WTC11 (cell line): ENCODE data around the gene ZNF223.

Experiments used
- ESRRA ChIP-seq: sonication (generic); formaldehyde crosslinking; IDR thresholded peaks from 2 replicates; pipeline ENCODE4 v1.8.1; 2022; ENCODE audit warnings: mild to moderate bottlenecking, missing genetic modification reagents, borderline replicate concordance
- SMAD3 ChIP-seq: sonication (generic); formaldehyde crosslinking; IDR thresholded peaks from 2 replicates; pipeline ENCODE4 v1.8.0; 2022; ENCODE audit warnings: missing genetic modification reagents, mild to moderate bottlenecking, borderline replicate concordance
- TF ChIP-seq, protein P1 (sequence below): fragments of 200-600 bp; IDR thresholded peaks from 2 replicates; pipeline ENCODE4 v1.8.0; 2022; ENCODE audit warnings: antibody characterized with exemption
- TF ChIP-seq, protein P2 (sequence below): sonication (generic); formaldehyde crosslinking; IDR thresholded peaks from 2 replicates; pipeline ENCODE4 v1.8.0; 2022; ENCODE audit warnings: mild to moderate bottlenecking, missing genetic modification reagents
- TF ChIP-seq, protein P3 (sequence below): sonication (generic); formaldehyde crosslinking; IDR thresholded peaks from 2 replicates; pipeline ENCODE4 v1.8.0; 2023; ENCODE audit warnings: missing genetic modification reagents
- TF ChIP-seq, protein P4 (sequence below): sonication (generic); formaldehyde crosslinking; IDR thresholded peaks from 2 replicates; pipeline ENCODE4 v1.8.1; 2023; ENCODE audit warnings: mild to moderate bottlenecking, moderate library complexity, missing genetic modification reagents
- TF ChIP-seq, protein P5 (sequence below): sonication (generic); formaldehyde crosslinking; IDR thresholded peaks from 2 replicates; pipeline ENCODE4 v1.8.1; 2022; ENCODE audit warnings: mild to moderate bottlenecking, missing genetic modification reagents, moderate library complexity, borderline replicate concordance

DNA sequence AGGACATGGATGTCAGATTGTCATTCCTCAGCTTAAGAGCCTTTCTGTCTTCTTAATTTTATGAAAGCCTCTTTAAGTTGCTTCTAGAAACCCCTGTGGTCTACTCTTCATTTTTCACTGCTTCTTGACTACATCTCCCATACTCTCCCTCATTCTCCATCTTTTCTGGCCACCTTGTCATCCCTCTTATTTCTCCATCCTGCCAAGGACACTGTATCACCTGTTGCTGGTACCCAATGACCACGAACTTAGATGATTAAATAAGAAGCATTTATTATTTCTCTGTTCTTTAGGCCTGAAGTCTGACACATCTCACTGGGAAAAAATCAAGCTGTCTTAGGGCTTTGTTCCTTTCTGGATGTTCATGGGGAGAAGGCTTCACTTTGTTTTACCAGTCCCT, 9.2 kb downstream of the ZNF223 start:
- TF ChIP-seq, protein P1, sequence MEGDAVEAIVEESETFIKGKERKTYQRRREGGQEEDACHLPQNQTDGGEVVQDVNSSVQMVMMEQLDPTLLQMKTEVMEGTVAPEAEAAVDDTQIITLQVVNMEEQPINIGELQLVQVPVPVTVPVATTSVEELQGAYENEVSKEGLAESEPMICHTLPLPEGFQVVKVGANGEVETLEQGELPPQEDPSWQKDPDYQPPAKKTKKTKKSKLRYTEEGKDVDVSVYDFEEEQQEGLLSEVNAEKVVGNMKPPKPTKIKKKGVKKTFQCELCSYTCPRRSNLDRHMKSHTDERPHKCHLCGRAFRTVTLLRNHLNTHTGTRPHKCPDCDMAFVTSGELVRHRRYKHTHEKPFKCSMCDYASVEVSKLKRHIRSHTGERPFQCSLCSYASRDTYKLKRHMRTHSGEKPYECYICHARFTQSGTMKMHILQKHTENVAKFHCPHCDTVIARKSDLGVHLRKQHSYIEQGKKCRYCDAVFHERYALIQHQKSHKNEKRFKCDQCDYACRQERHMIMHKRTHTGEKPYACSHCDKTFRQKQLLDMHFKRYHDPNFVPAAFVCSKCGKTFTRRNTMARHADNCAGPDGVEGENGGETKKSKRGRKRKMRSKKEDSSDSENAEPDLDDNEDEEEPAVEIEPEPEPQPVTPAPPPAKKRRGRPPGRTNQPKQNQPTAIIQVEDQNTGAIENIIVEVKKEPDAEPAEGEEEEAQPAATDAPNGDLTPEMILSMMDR, result no peak
- TF ChIP-seq, protein P2, sequence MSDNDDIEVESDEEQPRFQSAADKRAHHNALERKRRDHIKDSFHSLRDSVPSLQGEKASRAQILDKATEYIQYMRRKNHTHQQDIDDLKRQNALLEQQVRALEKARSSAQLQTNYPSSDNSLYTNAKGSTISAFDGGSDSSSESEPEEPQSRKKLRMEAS (CRISPR knock-in tag), result no peak
- TF ChIP-seq, protein P3, sequence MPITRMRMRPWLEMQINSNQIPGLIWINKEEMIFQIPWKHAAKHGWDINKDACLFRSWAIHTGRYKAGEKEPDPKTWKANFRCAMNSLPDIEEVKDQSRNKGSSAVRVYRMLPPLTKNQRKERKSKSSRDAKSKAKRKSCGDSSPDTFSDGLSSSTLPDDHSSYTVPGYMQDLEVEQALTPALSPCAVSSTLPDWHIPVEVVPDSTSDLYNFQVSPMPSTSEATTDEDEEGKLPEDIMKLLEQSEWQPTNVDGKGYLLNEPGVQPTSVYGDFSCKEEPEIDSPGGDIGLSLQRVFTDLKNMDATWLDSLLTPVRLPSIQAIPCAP (CRISPR knock-in tag), result no peak
- TF ChIP-seq, protein P4, sequence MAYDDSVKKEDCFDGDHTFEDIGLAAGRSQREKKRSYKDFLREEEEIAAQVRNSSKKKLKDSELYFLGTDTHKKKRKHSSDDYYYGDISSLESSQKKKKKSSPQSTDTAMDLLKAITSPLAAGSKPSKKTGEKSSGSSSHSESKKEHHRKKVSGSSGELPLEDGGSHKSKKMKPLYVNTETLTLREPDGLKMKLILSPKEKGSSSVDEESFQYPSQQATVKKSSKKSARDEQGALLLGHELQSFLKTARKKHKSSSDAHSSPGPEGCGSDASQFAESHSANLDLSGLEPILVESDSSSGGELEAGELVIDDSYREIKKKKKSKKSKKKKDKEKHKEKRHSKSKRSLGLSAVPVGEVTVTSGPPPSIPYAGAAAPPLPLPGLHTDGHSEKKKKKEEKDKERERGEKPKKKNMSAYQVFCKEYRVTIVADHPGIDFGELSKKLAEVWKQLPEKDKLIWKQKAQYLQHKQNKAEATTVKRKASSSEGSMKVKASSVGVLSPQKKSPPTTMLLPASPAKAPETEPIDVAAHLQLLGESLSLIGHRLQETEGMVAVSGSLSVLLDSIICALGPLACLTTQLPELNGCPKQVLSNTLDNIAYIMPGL (CRISPR knock-in tag), result no peak
- TF ChIP-seq ESRRA (no peak), SMAD3 (CRISPR knock-in tag) (no peak)
- TF ChIP-seq, protein P5, sequence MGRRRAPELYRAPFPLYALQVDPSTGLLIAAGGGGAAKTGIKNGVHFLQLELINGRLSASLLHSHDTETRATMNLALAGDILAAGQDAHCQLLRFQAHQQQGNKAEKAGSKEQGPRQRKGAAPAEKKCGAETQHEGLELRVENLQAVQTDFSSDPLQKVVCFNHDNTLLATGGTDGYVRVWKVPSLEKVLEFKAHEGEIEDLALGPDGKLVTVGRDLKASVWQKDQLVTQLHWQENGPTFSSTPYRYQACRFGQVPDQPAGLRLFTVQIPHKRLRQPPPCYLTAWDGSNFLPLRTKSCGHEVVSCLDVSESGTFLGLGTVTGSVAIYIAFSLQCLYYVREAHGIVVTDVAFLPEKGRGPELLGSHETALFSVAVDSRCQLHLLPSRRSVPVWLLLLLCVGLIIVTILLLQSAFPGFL (CRISPR knock-in tag), result no peak
